Measurements from ENCODE around the gene FBXO3.

FBXO3 gene

GRCh38 chr11:33696931-33697638, 77.2 kb downstream of the FBXO3 start:
- no peak overlapping the region for H3K9ac ChIP-seq
- peaks cover 37% of the 10 kb centered on the region for H3K4me1 ChIP-seq (ENCODE audit: low read depth, poor library complexity, severe bottlenecking)
- H3K36me3 ChIP-seq (ENCODE audit: insufficient read depth): no peaks in the 10 kb centered on the region
- no peaks in the 10 kb centered on the region for H3K79me2 ChIP-seq (ENCODE audit: insufficient read depth, low read depth)
- H3K27me3 ChIP-seq (ENCODE audit: insufficient read depth, low read depth): no peaks in the 10 kb centered on the region
- no peak overlapping the region for H3K4me3 ChIP-seq (IDR thresholded peaks at IDR 0.05; ENCODE audit: insufficient read depth, low read depth, low read length)
- no peak overlapping the region for H3K4me2 ChIP-seq
- no peak overlapping the region for H3K27ac ChIP-seq
- H2AFZ ChIP-seq (ENCODE audit: low read depth): no peak overlapping the region
- no peaks in the 10 kb centered on the region for H4K20me1 ChIP-seq (ENCODE audit: insufficient read depth)
- TF ChIP-seq CTCF (conservative IDR thresholded peaks at IDR 0.05; ENCODE audit: low read depth, low read length): no peak

- TF ChIP-seq CTCF (conservative IDR thresholded peaks at IDR 0.05; ENCODE audit: low read depth, low read length): no peak
- H3K4me2 ChIP-seq: no peak overlapping the region
- H3K27me3 ChIP-seq (ENCODE audit: insufficient read depth, low read depth): no peaks in the 10 kb centered on the region
- no peak overlapping the region for H3K27ac ChIP-seq
- H3K36me3 ChIP-seq (ENCODE audit: insufficient read depth): no peaks in the 10 kb centered on the region
- no peak overlapping the region for H2AFZ ChIP-seq (ENCODE audit: low read depth)
- H3K9ac ChIP-seq: no peak overlapping the region
- H3K4me1 ChIP-seq (ENCODE audit: low read depth, poor library complexity, severe bottlenecking): peaks cover 35% of the 10 kb centered on the region
- no peaks in the 10 kb centered on the region for H3K79me2 ChIP-seq (ENCODE audit: insufficient read depth, low read depth)
- H4K20me1 ChIP-seq (ENCODE audit: insufficient read depth): no peaks in the 10 kb centered on the region
- H3K4me3 ChIP-seq (IDR thresholded peaks at IDR 0.05; ENCODE audit: insufficient read depth, low read depth, low read length): no peak overlapping the region
Observed at GRCh38 chr11:33696411-33696810, 77.9 kb downstream of the FBXO3 start.

DNA sequence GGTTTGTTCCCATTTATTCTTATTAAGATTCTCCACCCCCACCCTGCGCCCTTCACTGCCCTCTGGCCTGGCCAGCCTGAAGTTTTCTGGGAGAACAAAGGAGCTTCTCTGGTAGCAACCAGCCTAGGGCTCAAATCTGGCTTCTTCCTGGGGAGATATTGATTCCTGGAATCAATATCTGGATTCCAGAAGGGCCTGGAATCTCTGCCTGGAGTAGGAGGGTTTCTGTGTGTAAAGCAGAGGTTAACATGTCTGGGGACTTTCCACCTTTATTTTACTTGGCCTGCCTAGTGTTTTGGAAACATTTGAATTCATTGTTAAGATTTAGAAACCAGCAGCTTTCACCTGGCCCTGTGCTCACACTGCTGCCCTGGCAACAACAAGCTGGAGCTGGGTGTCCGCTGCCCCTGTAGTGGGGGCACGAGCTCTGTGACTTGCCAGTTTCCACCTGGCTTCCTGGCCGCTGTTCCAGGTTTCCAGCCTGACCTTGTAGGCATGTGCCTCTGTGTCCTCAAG, 79.2 kb downstream of the FBXO3 start:
- no peaks in the 10 kb centered on the region for H3K27me3 ChIP-seq (ENCODE audit: insufficient read depth, low read depth)
- peak overlapping the region; percentile 13; the same call in 1 of the 2 replicates for H3K4me2 ChIP-seq
- TF ChIP-seq CTCF (conservative IDR thresholded peaks at IDR 0.05; ENCODE audit: low read depth, low read length): no peak

DNA sequence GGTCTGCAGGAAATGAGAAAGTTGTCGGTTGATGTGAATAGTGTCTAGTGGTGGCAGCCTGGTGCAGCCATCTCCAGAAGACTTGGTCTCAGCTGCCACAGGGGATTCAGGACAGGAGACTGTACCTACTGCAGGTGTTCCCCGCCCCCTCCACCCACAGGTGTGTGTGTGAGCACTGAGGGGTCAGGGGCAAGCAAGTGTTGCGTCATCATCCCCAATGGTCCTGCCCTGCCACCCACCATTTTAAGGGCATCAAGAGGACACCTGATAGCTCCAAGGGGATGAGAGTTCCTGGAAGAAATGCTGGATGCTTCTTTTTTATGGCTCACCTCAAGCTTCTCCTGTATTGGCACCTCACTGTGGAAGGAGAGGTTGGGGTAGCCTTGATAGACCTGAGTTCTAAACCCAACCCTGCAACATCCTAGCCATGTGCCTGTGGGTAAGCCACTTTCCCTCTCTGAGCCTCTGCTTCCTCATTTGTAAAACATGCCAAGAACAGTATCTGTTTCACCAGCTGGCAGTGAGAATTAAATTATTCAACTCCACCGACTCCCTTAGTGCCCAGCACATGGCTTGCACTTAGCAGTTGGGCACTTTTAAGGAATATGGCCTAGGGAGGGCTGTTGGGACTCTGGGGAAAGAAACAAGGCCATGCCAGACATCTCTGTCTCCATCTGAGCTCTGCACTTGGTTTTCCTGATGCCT, 79.8 kb downstream of the FBXO3 start:
- H3K79me2 ChIP-seq (ENCODE audit: insufficient read depth, low read depth): no peaks in the 10 kb centered on the region
- H3K4me1 ChIP-seq (ENCODE audit: low read depth, poor library complexity, severe bottlenecking): peaks cover 30% of the 10 kb centered on the region
- no peaks in the 10 kb centered on the region for H4K20me1 ChIP-seq (ENCODE audit: insufficient read depth)
- H3K27ac ChIP-seq: no peak overlapping the region
- TF ChIP-seq CTCF (conservative IDR thresholded peaks at IDR 0.05; ENCODE audit: low read depth, low read length): no peak
- no peaks in the 10 kb centered on the region for H3K27me3 ChIP-seq (ENCODE audit: insufficient read depth, low read depth)
- H3K4me2 ChIP-seq: peak overlapping the region; percentile 13; the same call in 1 of the 2 replicates
- no peaks in the 10 kb centered on the region for H3K36me3 ChIP-seq (ENCODE audit: insufficient read depth)
- no peak overlapping the region for H3K4me3 ChIP-seq (IDR thresholded peaks at IDR 0.05; ENCODE audit: insufficient read depth, low read depth, low read length)
- H2AFZ ChIP-seq (ENCODE audit: low read depth): no peak overlapping the region
- H3K9ac ChIP-seq: no peak overlapping the region

More for the DNA sequence above, 79.2 kb downstream of the FBXO3 start:
- H3K4me3 ChIP-seq (IDR thresholded peaks at IDR 0.05; ENCODE audit: insufficient read depth, low read depth, low read length): no peak overlapping the region
- peaks cover 30% of the 10 kb centered on the region for H3K4me1 ChIP-seq (ENCODE audit: low read depth, poor library complexity, severe bottlenecking)
- H4K20me1 ChIP-seq (ENCODE audit: insufficient read depth): no peaks in the 10 kb centered on the region
- H3K27ac ChIP-seq: no peak overlapping the region
- no peaks in the 10 kb centered on the region for H3K36me3 ChIP-seq (ENCODE audit: insufficient read depth)
- H3K9ac ChIP-seq: no peak overlapping the region
- H2AFZ ChIP-seq (ENCODE audit: low read depth): no peak overlapping the region
- H3K79me2 ChIP-seq (ENCODE audit: insufficient read depth, low read depth): no peaks in the 10 kb centered on the region
